RPMI8226 (cell line): Measurements from ENCODE around the gene SNCG.
"Not testable (repeated sequence)": the region's sequence is repeated elsewhere in the genome, so short reads cannot be mapped to it uniquely, and the experiment has no call there.

ENCODE experiments used
- DNase-seq: peaks from one replicate; pipeline ENCODE4 v3.0.0-alpha.2; 2015

The SNCG gene

DNA sequence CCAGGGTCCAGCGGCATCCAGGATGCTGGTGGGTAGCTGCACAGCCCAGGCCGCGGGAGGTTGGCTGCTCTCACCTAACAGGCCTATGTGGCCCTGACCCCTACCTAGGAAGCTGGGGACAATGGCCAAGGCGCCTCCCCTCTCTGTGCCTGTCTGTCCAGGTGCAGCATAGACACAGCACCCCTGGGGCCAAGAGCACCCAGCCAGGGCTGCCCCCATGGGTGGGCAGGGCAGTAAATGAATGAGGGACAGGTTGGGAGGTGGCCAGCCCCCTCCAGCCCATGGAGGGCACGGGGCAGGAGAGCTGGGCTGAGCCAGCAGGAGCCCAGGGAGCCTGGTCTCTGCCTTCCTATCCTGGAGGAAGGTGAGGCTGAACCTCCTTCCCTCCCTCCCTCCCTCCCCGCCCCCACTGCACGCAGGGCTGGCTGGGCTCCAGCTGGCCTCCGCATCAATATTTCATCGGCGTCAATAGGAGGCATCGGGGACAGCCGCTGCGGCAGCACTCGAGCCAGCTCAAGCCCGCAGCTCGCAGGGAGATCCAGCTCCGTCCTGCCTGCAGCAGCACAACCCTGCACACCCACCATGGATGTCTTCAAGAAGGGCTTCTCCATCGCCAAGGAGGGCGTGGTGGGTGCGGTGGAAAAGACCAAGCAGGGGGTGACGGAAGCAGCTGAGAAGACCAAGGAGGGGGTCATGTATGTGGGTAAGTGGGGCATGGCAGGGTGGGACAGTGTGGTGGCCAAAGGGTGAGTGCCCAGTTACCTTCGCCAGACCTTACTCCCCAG, at the start of gene SNCG:
SNCG (plus strand) TSS at position 484 of the 785 bp plus-strand sequence; CDS start at position 583, 99 bp downstream.
- DNase-seq, result no peak

- DNase-seq, result no peak
Measured at GRCh38 chr10:86914734-86915133, 43.7 kb upstream of the SNCG start.

GRCh38 chr10:86918022-86918471, 40.4 kb upstream of the SNCG start:
- DNase-seq, result no peak

DNA sequence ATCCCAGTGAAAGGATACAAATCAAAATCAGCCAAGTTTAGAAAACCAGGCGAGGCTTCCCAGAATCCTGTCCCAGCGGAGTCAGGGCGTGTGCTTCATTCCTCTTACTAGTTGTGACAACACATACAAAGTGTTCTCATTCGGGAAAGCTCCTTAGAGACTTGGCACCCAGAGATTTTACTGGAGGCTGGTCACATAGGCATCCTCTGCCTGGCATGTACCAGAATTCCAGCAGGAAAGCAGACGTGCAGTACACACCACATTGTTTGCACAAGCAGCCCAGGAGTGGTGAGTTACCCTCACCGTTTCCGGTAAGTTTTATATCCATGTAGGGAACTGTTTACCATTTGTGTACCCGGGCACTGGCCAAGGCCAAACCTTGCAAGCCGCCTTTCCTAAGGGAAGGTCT, 35.8 kb upstream of the SNCG start:
- no peak for DNase-seq

DNA sequence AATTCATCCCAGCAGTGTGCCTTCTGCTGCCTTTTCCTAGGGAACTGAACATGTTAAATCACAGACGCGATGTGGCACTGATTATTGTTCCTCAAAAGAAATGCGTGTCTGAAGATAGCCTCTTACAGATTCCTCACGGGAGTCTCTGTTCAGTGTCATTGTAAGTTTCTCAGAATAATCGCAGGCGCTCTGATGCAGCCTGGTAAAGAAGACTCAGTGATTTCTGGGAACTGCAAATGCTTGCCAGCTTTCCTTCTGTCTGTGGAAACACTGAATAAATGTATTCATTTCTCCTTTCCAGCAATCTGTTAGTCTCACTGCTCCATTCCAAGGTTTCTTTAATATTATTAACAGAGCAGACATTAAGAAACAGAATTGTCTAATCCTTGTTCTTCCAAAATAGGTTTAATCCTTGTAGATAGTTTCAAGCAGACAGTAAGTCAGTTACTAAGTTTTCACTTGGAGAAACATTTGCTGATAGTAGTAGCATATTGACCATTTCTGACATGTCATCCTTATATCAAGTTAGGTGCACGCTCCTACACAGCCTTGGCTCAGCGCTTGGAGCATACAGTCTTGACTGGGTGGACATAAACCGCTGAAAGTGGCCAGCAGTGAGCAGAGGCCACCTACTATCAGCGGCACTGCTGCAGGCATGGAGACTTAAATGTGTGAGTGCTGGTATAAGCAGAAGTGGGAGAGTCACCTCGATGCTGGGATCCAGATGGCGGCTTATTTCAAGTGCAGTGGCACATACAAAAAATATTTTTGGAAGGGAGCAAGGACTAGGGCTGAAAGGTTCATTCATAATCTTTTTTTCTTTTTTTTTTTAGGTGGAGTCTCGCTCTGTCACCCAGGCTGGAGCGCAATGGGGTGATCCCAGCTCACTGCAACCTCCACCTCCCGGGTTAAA, 28.7 kb upstream of the SNCG start:
- no peak for DNase-seq

GRCh38 chr10:86931872-86932271, 26.5 kb upstream of the SNCG start:
- DNase-seq, result no peak

DNA sequence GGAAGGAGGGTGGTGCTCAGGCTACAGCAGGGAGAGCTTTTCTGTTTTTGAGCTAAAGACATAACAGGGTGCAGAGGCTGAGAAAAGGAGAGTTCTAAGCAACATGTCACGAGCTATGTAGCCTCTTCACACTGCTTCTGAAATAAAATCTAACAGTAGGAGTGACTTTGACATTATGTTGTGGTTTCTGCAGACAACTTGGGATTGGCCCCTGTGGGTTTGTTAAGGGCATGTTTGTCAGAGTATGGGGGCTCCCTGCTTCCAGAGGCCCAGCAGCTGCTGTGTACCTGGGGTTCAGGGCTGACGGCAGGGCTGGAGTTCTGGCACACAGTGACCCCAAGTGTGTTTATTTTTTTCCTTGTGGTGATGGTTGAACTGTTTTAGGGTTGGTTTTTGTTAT, 25.7 kb upstream of the SNCG start:
- DNase-seq, result no peak

GRCh38 chr10:86934162-86934711, 24.2 kb upstream of the SNCG start:
- DNase-seq, result not testable (repeated sequence)

DNA sequence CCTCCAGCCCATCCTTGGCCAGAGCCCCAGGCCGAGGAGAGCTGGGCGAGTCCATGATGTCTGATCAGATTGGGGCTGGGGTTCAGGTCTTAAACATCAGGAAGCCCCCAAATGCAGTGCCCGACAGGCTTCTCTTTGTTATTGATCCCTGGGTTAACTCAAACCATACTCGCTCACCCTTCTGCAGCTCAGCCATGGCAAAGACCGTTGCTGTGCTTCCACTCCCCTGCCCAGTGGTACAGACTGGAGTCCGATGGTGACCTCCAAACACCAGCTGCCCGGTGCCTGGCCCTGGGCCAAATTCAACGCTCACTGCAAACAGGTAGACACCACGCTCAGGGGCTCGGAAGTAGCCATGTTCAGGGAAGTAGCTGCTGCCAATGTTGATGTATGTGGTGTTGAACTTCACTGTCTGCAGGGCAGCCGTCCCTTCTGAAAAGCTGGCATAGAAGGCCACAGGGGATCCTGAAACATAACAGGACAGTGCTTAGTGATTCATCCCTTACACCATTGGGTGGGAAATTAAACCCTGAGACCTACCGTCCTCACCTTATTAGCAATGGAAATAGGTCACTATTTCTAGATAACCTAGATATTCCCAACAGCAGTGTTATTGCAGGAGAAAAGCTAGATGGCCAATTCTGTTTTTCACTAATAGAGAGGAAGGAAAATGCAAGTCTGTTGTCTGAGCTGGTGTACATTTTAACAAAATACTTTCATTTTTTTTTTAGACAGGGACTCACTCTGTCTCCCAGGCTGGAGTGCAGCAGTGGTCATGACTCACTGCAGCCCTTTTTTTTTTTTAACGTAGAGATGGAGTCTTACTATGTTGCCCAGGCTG, 21.5 kb upstream of the SNCG start:
- no peak for DNase-seq

- no peak for DNase-seq
Measured at GRCh38 chr10:86937502-86938154, 20.8 kb upstream of the SNCG start.

DNA sequence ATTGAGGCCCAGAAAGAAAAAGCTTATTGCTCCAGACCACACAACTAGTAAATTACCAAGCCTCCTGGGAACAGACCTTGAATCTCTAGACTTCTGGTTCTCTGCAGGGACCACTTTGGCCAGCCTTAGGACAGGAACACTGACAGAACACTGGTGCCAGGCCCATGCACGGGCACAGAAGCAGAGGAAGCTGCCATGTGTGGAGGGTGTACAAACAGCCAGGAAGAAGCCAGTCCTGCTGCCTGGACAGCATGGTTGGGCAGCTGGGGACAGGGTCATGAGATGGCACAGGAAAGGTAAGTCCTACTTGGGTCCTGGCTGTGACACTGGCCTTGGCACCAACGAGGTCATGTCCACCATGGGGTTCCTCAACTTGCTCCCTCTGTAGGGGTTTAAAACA, 20.1 kb upstream of the SNCG start:
- DNase-seq, result no peak

DNA sequence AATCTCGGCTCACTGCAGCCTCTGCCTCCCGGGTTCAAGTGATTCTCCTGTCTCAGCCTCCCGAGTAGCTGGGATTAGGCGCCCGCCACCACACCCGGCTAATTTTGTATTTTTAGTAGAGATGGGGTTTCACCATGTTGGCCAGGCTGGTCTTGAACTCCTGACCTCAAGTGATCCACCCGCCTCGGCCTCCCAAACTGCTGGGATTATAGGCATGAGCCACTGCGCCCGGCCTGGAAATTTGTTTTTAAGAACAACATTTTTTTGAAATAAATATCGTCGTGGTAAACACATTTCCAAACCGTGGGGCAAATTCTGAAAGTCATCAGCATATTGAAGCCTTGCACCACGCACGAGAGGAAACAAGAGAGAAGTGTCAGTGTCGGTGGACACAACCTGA, 18.3 kb upstream of the SNCG start:
- not testable (repeated sequence) for DNase-seq

- DNase-seq, result no peak
Measured at GRCh38 chr10:86940677-86941076, 17.7 kb upstream of the SNCG start.

- no peak for DNase-seq
Measured at GRCh38 chr10:86941426-86941825, 17.0 kb upstream of the SNCG start.

DNA sequence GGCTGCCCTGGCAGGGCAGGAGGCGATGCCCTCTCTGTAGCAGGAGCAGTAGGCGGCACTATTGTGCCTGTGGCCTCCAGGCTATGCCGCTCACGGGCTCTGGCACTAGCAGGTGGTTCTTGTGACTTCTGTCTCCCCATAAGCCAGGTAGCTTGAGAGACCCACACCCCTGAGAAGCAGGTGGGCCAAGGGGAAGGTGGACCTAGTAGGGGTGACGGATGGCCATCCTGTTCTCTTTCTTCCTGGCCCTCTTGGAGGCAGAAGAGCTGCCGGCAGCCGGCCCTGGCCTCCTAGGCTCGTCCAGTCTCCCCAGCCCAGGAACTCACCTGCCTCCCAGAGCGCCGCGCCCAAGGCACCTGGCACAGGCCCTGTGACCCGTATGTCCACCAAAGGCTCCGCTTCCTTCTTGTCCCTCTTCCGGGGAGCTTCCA, 16.4 kb upstream of the SNCG start:
- DNase-seq, result no peak

GRCh38 chr10:86942441-86943315, 15.7 kb upstream of the SNCG start:
- DNase-seq, result no peak

GRCh38 chr10:86943316-86944030, 14.9 kb upstream of the SNCG start:
- DNase-seq, result no peak

GRCh38 chr10:86944031-86944419, 14.4 kb upstream of the SNCG start:
- no peak for DNase-seq

GRCh38 chr10:86944471-86944870, 13.9 kb upstream of the SNCG start:
- DNase-seq, result no peak

DNA sequence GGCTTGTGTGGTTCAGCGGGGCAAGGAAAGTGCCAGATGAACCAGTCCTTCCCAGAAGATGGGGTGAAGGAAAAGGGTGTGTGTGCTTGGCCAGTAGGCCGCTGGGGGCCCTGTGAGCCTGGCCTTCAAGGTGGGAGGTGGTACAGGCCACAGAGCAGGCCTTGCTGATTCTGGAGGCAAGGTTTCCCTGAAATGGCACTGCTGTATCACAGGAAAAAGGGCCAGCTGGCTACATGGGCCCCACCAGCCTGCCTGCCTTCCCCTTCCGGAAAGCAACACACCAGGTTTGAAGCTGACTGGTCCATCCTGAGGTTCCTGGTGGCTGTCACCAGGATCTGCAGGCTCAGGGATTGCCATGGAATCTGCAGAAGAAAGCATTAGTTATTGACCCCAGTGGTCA, 13.5 kb upstream of the SNCG start:
- no peak for DNase-seq
